Prostate gland (tissue), 2 donors: Measurements from ENCODE around the gene LARGE1. TPM values are rescaled to one million over a fixed set of nuclear protein-coding genes. Genes with fewer than 3 reads are reported as not detected.

Source experiments
- DNase-seq: peaks from one replicate; pipeline ENCODE4 v3.0.0-alpha.2; 2019; ENCODE audit warnings: low spot score
- H3K27ac ChIP-seq, 2 donors: fragments of 200-600 bp; sonication (generic); 2 replicates each; pipeline ENCODE4 v1.5.1; 2017 to 2019
- H3K27me3 ChIP-seq: fragments of 200-600 bp; sonication (generic); replicated peaks from 2 replicates; pipeline ENCODE4 v1.5.1; 2019; ENCODE audit not compliant: insufficient read depth
- H3K36me3 ChIP-seq, 2 donors: fragments of 200-600 bp; sonication (generic); 1 replicate in 1 of 2; 2 replicates in 1 of 2; pipeline versions ENCODE4 v1.5.1 to v1.8.1; 2017 to 2019
- H3K4me1 ChIP-seq: fragments of 200-600 bp; sonication (generic); replicated peaks from 2 replicates; pipeline ENCODE4 v1.5.1; 2019
- H3K4me3 ChIP-seq, 2 donors: fragments of 200-600 bp; sonication (generic); 2 replicates each; pipeline ENCODE4 v1.5.1; 2017 to 2019
- H3K9me3 ChIP-seq: fragments of 200-600 bp; sonication (generic); 2 replicates; pipeline ENCODE4 v1.5.1; 2017
- CTCF ChIP-seq, 4 experiments: fragments of 200-600 bp in 2 of 4; fragments of 450-650 bp in 2 of 4; sonication (generic) in 2 of 4; IDR thresholded peaks; 1 replicate in 3 of 4; 2 replicates in 1 of 4; pipeline ENCODE4 v1.5.1; 2016 to 2019; ENCODE audit warnings: antibody characterized with exemption in 4 of 4, mild to moderate bottlenecking in 2 of 4, moderate library complexity in 2 of 4
- POLR2A ChIP-seq: fragments of 450-650 bp; IDR thresholded peaks from one replicate; pipeline ENCODE4 v1.6.1; 2016; ENCODE audit warnings: antibody characterized with exemption, mild to moderate bottlenecking
- POLR2AphosphoS5 ChIP-seq: sonication (generic); formaldehyde crosslinking; IDR thresholded peaks from one replicate; pipeline ENCODE4 v1.6.1; 2017; ENCODE audit warnings: antibody characterized with exemption
- WGBS: methylation state at CpG from one replicate; pipeline ENCODE4 v1.1.5; 2018; 5-methylcytosine and 5-hydroxymethylcytosine counted together
- intact Hi-C: fragments of 100-400 bp; cut with DNase I; formaldehyde crosslinking; loops from one replicate; pipeline ENCODE4 v1.14.2; 2022
- total RNA-seq, 2 donors: library from RNA; depleted of rRNA; stranded (reverse); fragments of >200 nt; gene quantifications; one replicate each; pipeline ENCODE4 v1.1.0, GENCODE V29; 2016

The LARGE1 gene
- total RNA-seq, 2 donors from 2014 or later = 18.6 to 37.4 TPM

- intact Hi-C loops = no loop called here
- H3K36me3 ChIP-seq = no peaks in the 10 kb centered on the region
- 58% methylated on average over 4 of the region's 4 CpGs for WGBS
- DNase-seq = no peak
- H3K4me3 ChIP-seq = no peak overlapping the region
- TF ChIP-seq CTCF (IDR thresholded peaks at IDR 0.05) = no peak
- no peak for TF ChIP-seq POLR2A
- TF ChIP-seq POLR2AphosphoS5 = no peak
- H3K4me1 ChIP-seq = no peaks in the 10 kb centered on the region
- H3K27me3 ChIP-seq = peaks cover 4% of the 10 kb centered on the region
- no peak overlapping the region for H3K27ac ChIP-seq
- no peaks in the 10 kb centered on the region for H3K9me3 ChIP-seq
Observed at GRCh38 chr22:33957086-33957485, 36.8 kb upstream of the LARGE1 start.

- 61% methylated on average over 4 of the region's 4 CpGs for WGBS
- intact Hi-C loops = no loop called here
- Histone ChIP-seq H3K4me1 (no peaks in the 10 kb centered on the region), H3K27me3 (peaks cover 4% of the 10 kb centered on the region), H3K36me3 (no peaks in the 10 kb centered on the region), H3K27ac (no peak overlapping the region), H3K4me3 (no peak overlapping the region), H3K9me3 (no peaks in the 10 kb centered on the region)
- no peak for DNase-seq
- TF ChIP-seq POLR2AphosphoS5 (no peak), POLR2A (no peak), CTCF (IDR thresholded peaks at IDR 0.05) (no peak)
Observed at GRCh38 chr22:33952776-33953175, 32.5 kb upstream of the LARGE1 start.

- H3K27ac ChIP-seq = no peak overlapping the region
- no peak overlapping the region for H3K4me3 ChIP-seq
- no peaks in the 10 kb centered on the region for H3K36me3 ChIP-seq
- no peaks in the 10 kb centered on the region for H3K9me3 ChIP-seq
- H3K4me1 ChIP-seq = peaks cover 4% of the 10 kb centered on the region
- no peaks in the 10 kb centered on the region for H3K27me3 ChIP-seq
- intact Hi-C loops = no loop called here
- 75% methylated on average over 5 of the region's 5 CpGs for WGBS
- no peak for DNase-seq
- TF ChIP-seq POLR2A (no peak), CTCF (IDR thresholded peaks at IDR 0.05) (no peak), POLR2AphosphoS5 (no peak)
Observed at GRCh38 chr22:33940741-33941140, 20.5 kb upstream of the LARGE1 start.

DNA sequence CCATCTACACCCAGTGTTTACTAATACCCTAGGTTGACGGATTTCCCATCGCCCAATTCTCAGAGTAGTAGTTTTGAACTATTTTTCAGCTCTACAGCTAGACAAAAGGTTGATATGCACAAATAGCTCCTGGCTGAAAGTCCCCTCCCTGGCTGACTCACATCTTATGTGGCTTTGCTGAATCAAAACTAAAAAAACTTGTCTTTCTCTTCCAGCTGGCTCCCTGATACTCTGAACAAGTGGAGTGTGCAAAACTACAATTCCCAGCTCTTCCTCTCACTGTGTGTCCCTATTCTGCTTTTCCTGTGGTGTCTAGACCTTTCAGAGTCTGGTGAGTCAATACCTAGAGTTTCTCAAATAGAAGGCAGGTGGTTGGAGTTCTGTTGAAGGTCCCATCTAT lies 12.7 kb upstream of the LARGE1 start:
- intact Hi-C loops = no loop called here
- no peak for DNase-seq
- H3K9me3 ChIP-seq = no peaks in the 10 kb centered on the region
- no peaks in the 10 kb centered on the region for H3K36me3 ChIP-seq
- no peak overlapping the region for H3K4me3 ChIP-seq
- no peak overlapping the region for H3K27ac ChIP-seq
- no peaks in the 10 kb centered on the region for H3K4me1 ChIP-seq
- WGBS = 92% methylated on average over 2 of the region's 2 CpGs
- H3K27me3 ChIP-seq = no peaks in the 10 kb centered on the region
- TF ChIP-seq CTCF (IDR thresholded peaks at IDR 0.05) (no peak), POLR2A (no peak), POLR2AphosphoS5 (no peak)

- Histone ChIP-seq H3K27me3 (no peaks in the 10 kb centered on the region), H3K27ac (no peak overlapping the region), H3K9me3 (no peaks in the 10 kb centered on the region), H3K4me3 (no peak overlapping the region), H3K4me1 (no peaks in the 10 kb centered on the region), H3K36me3 (no peaks in the 10 kb centered on the region)
- no peak for TF ChIP-seq POLR2A
- TF ChIP-seq POLR2AphosphoS5 = no peak
- TF ChIP-seq CTCF (IDR thresholded peaks at IDR 0.05) = no peak
- WGBS = 100% methylated on average over 1 of the region's 1 CpG
- intact Hi-C loops = no loop called here
- no peak for DNase-seq
Observed at GRCh38 chr22:33931406-33931805, 11.1 kb upstream of the LARGE1 start.
